Activated naive CD4-positive, alpha-beta T cell treated with anti-CD3 and anti-CD28 coated beads, Interleukin-2, amount 50 U/mL, for 24 hours (primary cell): ENCODE results near the gene GNB1.

Source experiments
- H3K27ac Mint-ChIP-seq: one replicate; pipeline ENCODE4 v1.8.0; 2021; ENCODE audit warnings: mild to moderate bottlenecking, mixed read lengths
- H3K27me3 Mint-ChIP-seq: one replicate; pipeline ENCODE4 v1.8.0; 2021; ENCODE audit warnings: mixed read lengths
- H3K36me3 Mint-ChIP-seq: one replicate; pipeline ENCODE4 v1.8.0; 2021; ENCODE audit warnings: mixed read lengths
- H3K4me1 Mint-ChIP-seq: one replicate; pipeline ENCODE4 v1.8.0; 2021; ENCODE audit warnings: mixed read lengths
- H3K4me3 Mint-ChIP-seq: one replicate; pipeline ENCODE4 v1.8.0; 2021; ENCODE audit warnings: mild to moderate bottlenecking, mixed read lengths
- H3K9me3 Mint-ChIP-seq: one replicate; pipeline ENCODE4 v1.8.0; 2021; ENCODE audit warnings: mixed read lengths

The GNB1 gene

GRCh38 chr1:1770102-1770501 lies 120.8 kb downstream of the GNB1 start:
- Mint-ChIP-seq H3K36me3 (peaks cover 16% of the 10 kb centered on the region), H3K9me3 (no peaks in the 10 kb centered on the region), H3K27ac (no peak overlapping the region), H3K27me3 (no peaks in the 10 kb centered on the region), H3K4me3 (no peak overlapping the region), H3K4me1 (peaks cover 12% of the 10 kb centered on the region)

- Mint-ChIP-seq H3K27ac (no peak overlapping the region), H3K36me3 (peaks cover 18% of the 10 kb centered on the region), H3K4me1 (peaks cover 10% of the 10 kb centered on the region), H3K4me3 (no peak overlapping the region), H3K9me3 (no peaks in the 10 kb centered on the region), H3K27me3 (no peaks in the 10 kb centered on the region)
These were observed 122.5 kb downstream of the GNB1 start for GRCh38 chr1:1768249-1768992.

- Mint-ChIP-seq H3K27me3 (no peaks in the 10 kb centered on the region), H3K36me3 (peaks cover 8% of the 10 kb centered on the region), H3K27ac (no peak overlapping the region), H3K4me1 (peaks cover 5% of the 10 kb centered on the region), H3K9me3 (no peaks in the 10 kb centered on the region), H3K4me3 (no peak overlapping the region)
These were observed 125.9 kb downstream of the GNB1 start for GRCh38 chr1:1764876-1765470.

GRCh38 chr1:1763657-1764621 lies 126.9 kb downstream of the GNB1 start:
- Mint-ChIP-seq H3K4me3 (no peak overlapping the region), H3K27me3 (no peaks in the 10 kb centered on the region), H3K36me3 (peaks cover 9% of the 10 kb centered on the region), H3K4me1 (peaks cover 5% of the 10 kb centered on the region), H3K27ac (no peak overlapping the region), H3K9me3 (no peaks in the 10 kb centered on the region)

- H3K36me3 Mint-ChIP-seq: peaks cover 5% of the 10 kb centered on the region
- no peak overlapping the region for H3K4me3 Mint-ChIP-seq
- no peaks in the 10 kb centered on the region for H3K4me1 Mint-ChIP-seq
- H3K27ac Mint-ChIP-seq: no peak overlapping the region
- H3K9me3 Mint-ChIP-seq: no peaks in the 10 kb centered on the region
- no peaks in the 10 kb centered on the region for H3K27me3 Mint-ChIP-seq
These were observed 129.1 kb downstream of the GNB1 start for GRCh38 chr1:1761504-1762376.

- no peaks in the 10 kb centered on the region for H3K4me1 Mint-ChIP-seq
- no peak overlapping the region for H3K27ac Mint-ChIP-seq
- H3K4me3 Mint-ChIP-seq: no peak overlapping the region
- H3K36me3 Mint-ChIP-seq: peaks cover 5% of the 10 kb centered on the region
- no peaks in the 10 kb centered on the region for H3K27me3 Mint-ChIP-seq
- no peaks in the 10 kb centered on the region for H3K9me3 Mint-ChIP-seq
These were observed 130.2 kb downstream of the GNB1 start for GRCh38 chr1:1760715-1761114.

- H3K36me3 Mint-ChIP-seq: peaks cover 5% of the 10 kb centered on the region
- H3K4me1 Mint-ChIP-seq: no peaks in the 10 kb centered on the region
- H3K27me3 Mint-ChIP-seq: no peaks in the 10 kb centered on the region
- H3K9me3 Mint-ChIP-seq: no peaks in the 10 kb centered on the region
- no peak overlapping the region for H3K4me3 Mint-ChIP-seq
- H3K27ac Mint-ChIP-seq: no peak overlapping the region
These were observed 130.6 kb downstream of the GNB1 start for GRCh38 chr1:1760345-1760650.

GRCh38 chr1:1759456-1760344 lies 131.2 kb downstream of the GNB1 start:
- no peaks in the 10 kb centered on the region for H3K9me3 Mint-ChIP-seq
- no peaks in the 10 kb centered on the region for H3K27me3 Mint-ChIP-seq
- no peak overlapping the region for H3K4me3 Mint-ChIP-seq
- H3K27ac Mint-ChIP-seq: no peak overlapping the region
- no peaks in the 10 kb centered on the region for H3K4me1 Mint-ChIP-seq
- peaks cover 7% of the 10 kb centered on the region for H3K36me3 Mint-ChIP-seq

GRCh38 chr1:1758692-1759455 lies 132.0 kb downstream of the GNB1 start:
- Mint-ChIP-seq H3K4me3 (no peak overlapping the region), H3K27ac (no peak overlapping the region), H3K36me3 (peaks cover 5% of the 10 kb centered on the region), H3K9me3 (no peaks in the 10 kb centered on the region), H3K4me1 (no peaks in the 10 kb centered on the region), H3K27me3 (no peaks in the 10 kb centered on the region)

GRCh38 chr1:1758059-1758621 lies 132.7 kb downstream of the GNB1 start:
- Mint-ChIP-seq H3K27ac (no peak overlapping the region), H3K4me1 (no peaks in the 10 kb centered on the region)

GRCh38 chr1:1757422-1758058 lies 133.3 kb downstream of the GNB1 start:
- H3K27ac Mint-ChIP-seq: no peak overlapping the region
- no peaks in the 10 kb centered on the region for H3K4me1 Mint-ChIP-seq
- no peaks in the 10 kb centered on the region for H3K9me3 Mint-ChIP-seq
- H3K4me3 Mint-ChIP-seq: no peak overlapping the region
- H3K36me3 Mint-ChIP-seq: peaks cover 5% of the 10 kb centered on the region
- H3K27me3 Mint-ChIP-seq: no peaks in the 10 kb centered on the region

More at GRCh38 chr1:1758059-1758621, 132.7 kb downstream of the GNB1 start:
- H3K9me3 Mint-ChIP-seq: no peaks in the 10 kb centered on the region
- H3K27me3 Mint-ChIP-seq: no peaks in the 10 kb centered on the region
- H3K4me3 Mint-ChIP-seq: no peak overlapping the region
- peaks cover 5% of the 10 kb centered on the region for H3K36me3 Mint-ChIP-seq

GRCh38 chr1:1756661-1757421 lies 134.0 kb downstream of the GNB1 start:
- peaks cover 5% of the 10 kb centered on the region for H3K36me3 Mint-ChIP-seq
- H3K27me3 Mint-ChIP-seq: no peaks in the 10 kb centered on the region
- H3K27ac Mint-ChIP-seq: no peak overlapping the region
- H3K4me3 Mint-ChIP-seq: no peak overlapping the region
- no peaks in the 10 kb centered on the region for H3K4me1 Mint-ChIP-seq
- H3K9me3 Mint-ChIP-seq: no peaks in the 10 kb centered on the region

GRCh38 chr1:1755852-1756251 lies 135.0 kb downstream of the GNB1 start:
- no peaks in the 10 kb centered on the region for H3K9me3 Mint-ChIP-seq
- H3K27me3 Mint-ChIP-seq: no peaks in the 10 kb centered on the region
- no peak overlapping the region for H3K27ac Mint-ChIP-seq
- H3K36me3 Mint-ChIP-seq: peaks cover 2% of the 10 kb centered on the region
- no peaks in the 10 kb centered on the region for H3K4me1 Mint-ChIP-seq
- no peak overlapping the region for H3K4me3 Mint-ChIP-seq
